Cardiac fibroblast (primary cell): ENCODE results near the gene GNG3.
"Not testable (repeated sequence)": the region's sequence is repeated elsewhere in the genome, so short reads cannot be mapped to it uniquely, and the experiment has no call there.

Experiments
- DNase-seq, 2 donors: peaks; one replicate each; pipeline versions ENCODE4 v3.0.0 to v3.0.0-alpha.2; 2010; ENCODE audit warnings: low read depth in 2 of 2
- H3K4me3 ChIP-seq, 2 donors: replicated peaks in 1 of 2; 1 replicate in 1 of 2; 2 replicates in 1 of 2; pipeline ENCODE4 v1.5.1; 2011; ENCODE audit warnings: low read depth in 2 of 2, low read length in 2 of 2, mild to moderate bottlenecking in 2 of 2, moderate library complexity in 1 of 2
- CTCF ChIP-seq: IDR thresholded peaks from one replicate; pipeline ENCODE4 v1.5.1; 2011; ENCODE audit warnings: low read depth, mild to moderate bottlenecking, low read length, inconsistent platforms

The GNG3 gene

GRCh38 chr11:62669420-62670161 lies 37.9 kb upstream of the GNG3 start:
- TF ChIP-seq CTCF, result no peak
- no peak for DNase-seq
- no peak overlapping the region for H3K4me3 ChIP-seq

GRCh38 chr11:62671236-62671607 lies 36.3 kb upstream of the GNG3 start:
- peak overlapping the region; percentile 76 to 83 for H3K4me3 ChIP-seq
- DNase-seq, result no peak
- no peak for TF ChIP-seq CTCF

- DNase-seq, result peak; percentile 91
- no peak for TF ChIP-seq CTCF
- peak within 1 kb of the TSS; percentile 76 to 83 for H3K4me3 ChIP-seq
Observed at GRCh38 chr11:62671608-62672389, 35.7 kb upstream of the GNG3 start, which contains the start of the genes LBHD1 and UQCC3. LBHD1 (minus strand) TSS chr11:62672267; CDS start chr11:62670031, 2,236 bp downstream. UQCC3 (plus strand) TSS chr11:62671673; CDS start chr11:62671746, 73 bp downstream.

GRCh38 chr11:62673196-62673525 lies 34.3 kb upstream of the GNG3 start:
- no peak for TF ChIP-seq CTCF
- DNase-seq, result peak in 1 of 2 donors; percentile 11
- no peak overlapping the region for H3K4me3 ChIP-seq

- not testable (repeated sequence) for DNase-seq, H3K4me3 ChIP-seq
Observed at GRCh38 chr11:62675415-62675814, 32.1 kb upstream of the GNG3 start.

- no peak for TF ChIP-seq CTCF
- DNase-seq, result no peak
- no peak overlapping the region for H3K4me3 ChIP-seq
Observed at GRCh38 chr11:62676698-62677097, 30.8 kb upstream of the GNG3 start.

- H3K4me3 ChIP-seq, result no peak overlapping the region
- DNase-seq, result no peak
- TF ChIP-seq CTCF, result no peak
Observed at GRCh38 chr11:62677156-62677555, 30.3 kb upstream of the GNG3 start.
